ENCODE results near the gene TCF12.

GRCh38 chr15:57027596-57027995 lies 109.2 kb downstream of the TCF12 start:
- TF ChIP-seq, protein P1, sequence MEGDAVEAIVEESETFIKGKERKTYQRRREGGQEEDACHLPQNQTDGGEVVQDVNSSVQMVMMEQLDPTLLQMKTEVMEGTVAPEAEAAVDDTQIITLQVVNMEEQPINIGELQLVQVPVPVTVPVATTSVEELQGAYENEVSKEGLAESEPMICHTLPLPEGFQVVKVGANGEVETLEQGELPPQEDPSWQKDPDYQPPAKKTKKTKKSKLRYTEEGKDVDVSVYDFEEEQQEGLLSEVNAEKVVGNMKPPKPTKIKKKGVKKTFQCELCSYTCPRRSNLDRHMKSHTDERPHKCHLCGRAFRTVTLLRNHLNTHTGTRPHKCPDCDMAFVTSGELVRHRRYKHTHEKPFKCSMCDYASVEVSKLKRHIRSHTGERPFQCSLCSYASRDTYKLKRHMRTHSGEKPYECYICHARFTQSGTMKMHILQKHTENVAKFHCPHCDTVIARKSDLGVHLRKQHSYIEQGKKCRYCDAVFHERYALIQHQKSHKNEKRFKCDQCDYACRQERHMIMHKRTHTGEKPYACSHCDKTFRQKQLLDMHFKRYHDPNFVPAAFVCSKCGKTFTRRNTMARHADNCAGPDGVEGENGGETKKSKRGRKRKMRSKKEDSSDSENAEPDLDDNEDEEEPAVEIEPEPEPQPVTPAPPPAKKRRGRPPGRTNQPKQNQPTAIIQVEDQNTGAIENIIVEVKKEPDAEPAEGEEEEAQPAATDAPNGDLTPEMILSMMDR (IDR thresholded peaks at IDR 0.05), result no peak
- TF ChIP-seq POLR2A (IDR thresholded peaks at IDR 0.05), result no peak
